ENCODE results near the gene AK4. TPM values are rescaled to one million over a fixed set of nuclear protein-coding genes. Genes with fewer than 3 reads are reported as not detected.
A peak's percentile ranks its signal among the peaks of the same experiment; 100 is the strongest.
"Not testable (repeated sequence)": the region's sequence is repeated elsewhere in the genome, so short reads cannot be mapped to it uniquely, and the experiment has no call there.

AK4 gene
- total RNA-seq, 1 donor from 2014 or later, result 27.6 TPM

- ATAC-seq (no peak), DNase-seq (ENCODE audit: low spot score) (no peak)
- intact Hi-C loops (cut with DNase I), result no loop called here
These were observed 1.5 kb downstream of the AK4 start for GRCh38 chr1:65149351-65150107.

- intact Hi-C loops (cut with DNase I), result no loop called here
- no peak for ATAC-seq
- DNase-seq (ENCODE audit: low spot score), result no peak
These were observed 2.1 kb downstream of the AK4 start for GRCh38 chr1:65150108-65150463.

- intact Hi-C loops (cut with DNase I), result no loop called here
- ATAC-seq (no peak), DNase-seq (ENCODE audit: low spot score) (no peak)
These were observed 2.7 kb downstream of the AK4 start for GRCh38 chr1:65150583-65151263.

- intact Hi-C loops (cut with DNase I), result no loop called here
- no peak for ATAC-seq
- DNase-seq (ENCODE audit: low spot score), result no peak
These were observed 3.6 kb downstream of the AK4 start for GRCh38 chr1:65151641-65152040.

GRCh38 chr1:65153635-65154034, 5.6 kb downstream of the AK4 start:
- intact Hi-C loops (cut with DNase I), result no loop called here
- no peak for DNase-seq (ENCODE audit: low spot score)
- no peak for ATAC-seq

- DNase-seq (ENCODE audit: low spot score) (no peak), ATAC-seq (no peak)
- intact Hi-C loops (cut with DNase I), result no loop called here
These were observed 9.0 kb downstream of the AK4 start for GRCh38 chr1:65156910-65157545.

GRCh38 chr1:65157546-65157941, 9.5 kb downstream of the AK4 start:
- DNase-seq (ENCODE audit: low spot score) (no peak), ATAC-seq (no peak)
- intact Hi-C loops (cut with DNase I), result no loop called here

- ATAC-seq; DNase-seq (ENCODE audit: low spot score); intact Hi-C loops (cut with DNase I): not testable (repeated sequence)
These were observed 11.3 kb downstream of the AK4 start for GRCh38 chr1:65159291-65159688.

- intact Hi-C loops (cut with DNase I), result no loop called here
- no peak for ATAC-seq
- DNase-seq (ENCODE audit: low spot score), result no peak
These were observed 12.0 kb downstream of the AK4 start for GRCh38 chr1:65159801-65160523.

GRCh38 chr1:65163201-65163805, 15.3 kb downstream of the AK4 start:
- DNase-seq (ENCODE audit: low spot score) (no peak), ATAC-seq (no peak)
- intact Hi-C loops (cut with DNase I), result no loop called here

- DNase-seq (ENCODE audit: low spot score); ATAC-seq; intact Hi-C loops (cut with DNase I): not testable (repeated sequence)
These were observed 16.1 kb downstream of the AK4 start for GRCh38 chr1:65164101-65164500.

- intact Hi-C loops (cut with DNase I), result no loop called here
- ATAC-seq, result peak; percentile 79
- DNase-seq (ENCODE audit: low spot score), result no peak
These were observed 16.6 kb downstream of the AK4 start for GRCh38 chr1:65164633-65165032.

GRCh38 chr1:65165269-65165993, 17.4 kb downstream of the AK4 start:
- intact Hi-C loops (cut with DNase I), result no loop called here
- no peak for ATAC-seq
- DNase-seq (ENCODE audit: low spot score), result peak; percentile 63

- intact Hi-C loops (cut with DNase I), result no loop called here
- no peak for ATAC-seq
- DNase-seq (ENCODE audit: low spot score), result no peak
These were observed 18.7 kb downstream of the AK4 start for GRCh38 chr1:65166572-65167305.

GRCh38 chr1:65167586-65168242, 19.7 kb downstream of the AK4 start:
- intact Hi-C loops (cut with DNase I), result no loop called here
- no peak for ATAC-seq
- DNase-seq (ENCODE audit: low spot score), result no peak

GRCh38 chr1:65168867-65169266, 20.9 kb downstream of the AK4 start:
- no peak for DNase-seq (ENCODE audit: low spot score)
- intact Hi-C loops (cut with DNase I), result no loop called here
- ATAC-seq, result no peak

GRCh38 chr1:65170511-65171142, 22.6 kb downstream of the AK4 start:
- ATAC-seq (peak; percentile 76), DNase-seq (ENCODE audit: low spot score) (no peak)
- intact Hi-C loops (cut with DNase I), result no loop called here
